Mesendoderm (in vitro differentiated cells): Measurements from ENCODE around the gene SRL.

Experiments used
- DNase-seq: peaks from one replicate; pipeline ENCODE4 v3.0.0; 2013
- H2AK5ac ChIP-seq: 2 replicates; pipeline ENCODE4 v1.6.1; 2013; ENCODE audit warnings: low read length, inconsistent platforms
- H2BK120ac ChIP-seq: 2 replicates; pipeline ENCODE4 v1.6.1; 2013; ENCODE audit warnings: low read depth, mild to moderate bottlenecking, low read length, moderate library complexity, mixed read lengths
- H2BK15ac ChIP-seq: replicated peaks from 2 replicates; pipeline ENCODE4 v1.6.1; 2013; ENCODE audit warnings: low read depth, mild to moderate bottlenecking, moderate library complexity
- H2BK5ac ChIP-seq: 2 replicates; pipeline ENCODE4 v1.6.1; 2013; ENCODE audit warnings: low read length, inconsistent platforms
- H3K18ac ChIP-seq: 2 replicates; pipeline ENCODE4 v1.6.1; 2013; ENCODE audit warnings: mild to moderate bottlenecking, low read length, mixed read lengths
- H3K23ac ChIP-seq: one replicate; pipeline ENCODE4 v1.6.1; 2013; ENCODE audit warnings: low read length
- H3K27ac ChIP-seq: 2 replicates; pipeline ENCODE4 v1.5.1; 2013; ENCODE audit warnings: low read depth, mild to moderate bottlenecking, inconsistent platforms, low read length, moderate library complexity
- H3K27me3 ChIP-seq: 2 replicates; pipeline ENCODE4 v1.6.1; 2013; ENCODE audit warnings: low read length, control low read depth, mild to moderate bottlenecking, inconsistent platforms; ENCODE audit not compliant: insufficient read depth, poor library complexity
- H3K36me3 ChIP-seq: 2 replicates; pipeline ENCODE4 v1.6.1; 2013; ENCODE audit warnings: low read length, inconsistent platforms; ENCODE audit not compliant: control insufficient read depth, insufficient read depth
- H3K4ac ChIP-seq: one replicate; pipeline ENCODE4 v1.6.1; 2013; ENCODE audit warnings: low read depth, mild to moderate bottlenecking, low read length, moderate library complexity
- H3K4me1 ChIP-seq: 2 replicates; pipeline ENCODE4 v1.6.1; 2013; ENCODE audit warnings: low read depth, low read length, inconsistent platforms; ENCODE audit not compliant: control insufficient read depth
- H3K4me2 ChIP-seq: 2 replicates; pipeline ENCODE4 v1.6.1; 2013; ENCODE audit warnings: low read length
- H3K4me3 ChIP-seq: 2 replicates; pipeline ENCODE4 v1.5.1; 2013; ENCODE audit warnings: mild to moderate bottlenecking, low read length
- H3K56ac ChIP-seq: one replicate; pipeline ENCODE4 v1.6.1; 2013; ENCODE audit warnings: low read length
- H3K79me1 ChIP-seq: 2 replicates; pipeline ENCODE4 v1.6.1; 2013; ENCODE audit warnings: low read length, inconsistent platforms
- H3K79me2 ChIP-seq: 2 replicates; pipeline ENCODE4 v1.6.1; 2013; ENCODE audit warnings: mild to moderate bottlenecking, low read length; ENCODE audit not compliant: control insufficient read depth, insufficient read depth
- H3K9ac ChIP-seq: 2 replicates; pipeline ENCODE4 v1.6.1; 2013; ENCODE audit warnings: low read length, inconsistent platforms
- H4K5ac ChIP-seq: one replicate; pipeline ENCODE4 v1.6.1; 2013; ENCODE audit warnings: low read length
- H4K8ac ChIP-seq: one replicate; pipeline ENCODE4 v1.6.1; 2013; ENCODE audit warnings: low read depth, mild to moderate bottlenecking, control low read depth, low read length, moderate library complexity
- WGBS: extraction: QIAGEN DNeasy Blood & Tissue Kit; methylation state at CpG from one replicate; pipeline ENCODE4 v1.1.7; 2013; ENCODE audit warnings: low lambda C conversion rate, missing lambda C conversion rate; ENCODE audit not compliant: insufficient coverage; ENCODE audit errors: extremely low coverage; 5-methylcytosine and 5-hydroxymethylcytosine counted together

The SRL gene

DNA sequence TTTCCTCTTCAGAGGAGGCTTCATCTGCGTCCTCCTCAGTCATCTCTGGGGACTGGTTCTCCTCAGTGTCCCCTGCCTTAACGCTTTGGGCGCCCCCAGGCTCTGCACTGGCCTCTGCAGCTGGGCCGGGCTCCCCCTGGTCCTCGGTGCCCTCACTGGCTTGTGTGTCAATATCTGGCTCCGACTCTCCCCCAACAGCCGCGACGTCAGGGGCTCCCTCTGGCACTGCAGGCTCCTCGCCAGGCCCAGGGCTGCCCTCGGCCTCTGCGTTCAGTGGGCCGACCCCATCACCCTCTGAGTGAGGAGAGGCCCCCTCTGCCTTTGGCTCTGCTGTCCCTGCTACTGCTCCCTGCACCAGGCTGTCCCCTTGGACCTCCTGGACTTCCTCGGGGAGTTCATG is 34.7 kb downstream of the SRL start:
- WGBS: no CpG with 5 or more reads among the region's 14 CpGs
- Histone ChIP-seq H3K18ac (no peak overlapping the region), H3K36me3 (no peaks in the 10 kb centered on the region), H3K4me1 (no peaks in the 10 kb centered on the region), H3K79me1 (no peaks in the 10 kb centered on the region), H3K9ac (no peak overlapping the region), H3K23ac (no peak overlapping the region), H2AK5ac (no peak overlapping the region), H4K8ac (no peak overlapping the region), H2BK15ac (no peak overlapping the region), H3K56ac (no peak overlapping the region), H3K4me3 (no peak overlapping the region), H3K79me2 (no peaks in the 10 kb centered on the region), H2BK5ac (no peak overlapping the region), H3K4ac (no peak overlapping the region), H3K27ac (no peak overlapping the region), H2BK120ac (no peak overlapping the region), H3K4me2 (no peak overlapping the region), H4K5ac (no peak overlapping the region), H3K27me3 (no peaks in the 10 kb centered on the region)
- DNase-seq: no peak

DNA sequence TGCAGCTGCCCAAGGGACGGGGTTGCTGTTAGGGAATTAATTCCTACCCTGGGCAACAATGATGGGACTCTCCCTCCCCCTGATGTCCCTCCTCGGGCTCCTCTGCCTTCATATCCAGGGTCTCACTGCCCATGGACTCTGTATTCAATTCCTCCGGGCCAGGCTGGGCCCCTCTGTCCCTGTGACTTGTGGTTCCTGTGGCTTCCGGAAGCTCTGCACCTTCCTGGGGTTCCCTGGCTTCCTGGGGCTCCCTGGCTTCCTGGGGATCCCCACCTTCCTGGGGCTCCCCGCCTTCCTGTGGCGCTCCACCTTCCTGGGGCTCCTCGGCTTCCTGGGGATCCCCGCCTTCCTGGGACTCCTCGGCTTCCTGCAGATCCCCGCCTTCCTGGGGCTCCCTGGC is 35.2 kb downstream of the SRL start:
- no peak overlapping the region for H2BK120ac ChIP-seq
- no peak overlapping the region for H3K9ac ChIP-seq
- no peak overlapping the region for H4K5ac ChIP-seq
- no peak overlapping the region for H2BK15ac ChIP-seq
- no peaks in the 10 kb centered on the region for H3K79me1 ChIP-seq
- H3K23ac ChIP-seq: no peak overlapping the region
- H3K56ac ChIP-seq: no peak overlapping the region
- no peak overlapping the region for H2AK5ac ChIP-seq
- H3K4me1 ChIP-seq: no peaks in the 10 kb centered on the region
- no peak overlapping the region for H3K4ac ChIP-seq
- no peak overlapping the region for H3K4me3 ChIP-seq
- DNase-seq: no peak
- H3K18ac ChIP-seq: no peak overlapping the region
- H3K79me2 ChIP-seq: no peaks in the 10 kb centered on the region
- H3K4me2 ChIP-seq: no peak overlapping the region
- no peak overlapping the region for H4K8ac ChIP-seq
- no peaks in the 10 kb centered on the region for H3K27me3 ChIP-seq
- no CpG with 5 or more reads among the region's 10 CpGs for WGBS
- no peak overlapping the region for H3K27ac ChIP-seq
- no peak overlapping the region for H2BK5ac ChIP-seq
- H3K36me3 ChIP-seq: no peaks in the 10 kb centered on the region

DNA sequence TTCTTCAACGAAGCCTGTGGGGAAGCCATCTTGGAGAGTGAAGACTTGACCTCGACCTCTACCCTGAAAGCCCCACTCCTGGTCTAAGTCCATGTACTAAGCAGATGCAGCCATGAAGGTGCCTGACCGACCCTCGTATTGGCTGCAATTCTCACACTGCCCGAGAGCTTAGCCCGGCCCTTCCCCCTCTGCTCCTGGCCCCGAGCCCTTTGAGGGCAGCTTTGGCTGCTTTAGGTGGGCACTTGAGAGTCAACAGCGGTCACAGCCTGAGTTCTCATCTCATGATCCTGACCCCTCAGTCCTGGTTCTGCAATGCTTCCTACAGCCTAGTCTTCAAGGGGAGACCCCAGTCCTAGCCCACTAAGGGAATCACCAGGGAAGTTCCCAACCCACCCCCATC is 35.9 kb downstream of the SRL start:
- Histone ChIP-seq H3K18ac (no peak overlapping the region), H3K79me1 (no peaks in the 10 kb centered on the region), H3K4ac (no peak overlapping the region), H2BK5ac (no peak overlapping the region), H4K5ac (no peak overlapping the region), H3K4me1 (no peaks in the 10 kb centered on the region), H2AK5ac (no peak overlapping the region), H3K79me2 (no peaks in the 10 kb centered on the region), H3K27me3 (no peaks in the 10 kb centered on the region), H2BK15ac (no peak overlapping the region), H3K4me2 (no peak overlapping the region), H3K9ac (no peak overlapping the region), H3K23ac (no peak overlapping the region), H3K27ac (no peak overlapping the region), H3K36me3 (no peaks in the 10 kb centered on the region), H4K8ac (no peak overlapping the region), H3K4me3 (no peak overlapping the region), H2BK120ac (no peak overlapping the region), H3K56ac (no peak overlapping the region)
- WGBS: no CpG with 5 or more reads among the region's 8 CpGs
- no peak for DNase-seq

DNA sequence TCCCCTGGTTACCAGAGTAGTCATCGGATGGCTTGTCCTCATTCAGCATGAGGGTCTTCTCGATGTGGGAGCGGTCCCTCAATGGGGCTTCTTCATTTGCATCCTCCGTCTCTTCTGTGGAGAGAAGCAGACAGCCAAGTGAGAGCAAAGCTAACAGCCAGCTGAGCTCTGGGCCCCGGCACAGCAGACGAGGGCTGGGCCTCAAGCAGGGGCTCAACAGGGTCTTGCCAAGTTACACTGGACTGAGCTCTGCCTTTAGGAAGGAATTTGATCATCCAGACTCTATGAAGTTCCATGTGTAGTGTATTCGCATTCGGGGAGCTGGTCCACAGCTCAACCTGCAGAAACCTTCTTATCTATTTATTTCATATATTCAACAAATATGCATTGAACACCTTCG is 37.4 kb downstream of the SRL start:
- no peak overlapping the region for H3K9ac ChIP-seq
- WGBS: no CpG with 5 or more reads among the region's 9 CpGs
- no peak overlapping the region for H3K27ac ChIP-seq
- no peaks in the 10 kb centered on the region for H3K27me3 ChIP-seq
- H4K8ac ChIP-seq: no peak overlapping the region
- DNase-seq: no peak
- H2BK5ac ChIP-seq: no peak overlapping the region
- H3K4me1 ChIP-seq: peaks cover 3% of the 10 kb centered on the region
- H3K18ac ChIP-seq: no peak overlapping the region
- no peak overlapping the region for H2AK5ac ChIP-seq
- no peak overlapping the region for H2BK120ac ChIP-seq
- H2BK15ac ChIP-seq: no peak overlapping the region
- H4K5ac ChIP-seq: no peak overlapping the region
- no peak overlapping the region for H3K4me3 ChIP-seq
- H3K23ac ChIP-seq: no peak overlapping the region
- no peaks in the 10 kb centered on the region for H3K79me1 ChIP-seq
- H3K4ac ChIP-seq: no peak overlapping the region
- H3K4me2 ChIP-seq: no peak overlapping the region
- H3K36me3 ChIP-seq: no peaks in the 10 kb centered on the region
- no peaks in the 10 kb centered on the region for H3K79me2 ChIP-seq
- H3K56ac ChIP-seq: no peak overlapping the region

DNA sequence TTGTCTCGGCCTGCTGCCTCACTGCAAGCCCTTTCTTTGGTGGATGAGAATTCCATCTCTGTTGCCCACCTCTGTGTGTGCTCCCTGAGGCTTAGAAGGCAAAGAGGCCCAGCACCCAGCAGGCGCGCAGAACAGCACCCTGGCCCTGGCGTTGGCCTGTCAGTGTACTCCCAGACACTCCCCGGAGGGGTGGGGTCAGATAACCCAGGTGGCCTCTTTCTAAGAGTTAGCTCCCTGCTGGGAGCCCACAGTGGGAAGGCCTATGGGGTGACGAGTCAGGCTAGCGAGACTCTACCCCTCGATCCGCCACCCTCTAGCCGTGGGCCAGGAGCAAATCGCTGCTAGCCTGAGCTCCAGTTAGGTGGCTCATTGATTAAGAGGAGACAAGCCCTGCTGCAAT is 38.1 kb downstream of the SRL start:
- no peak overlapping the region for H3K4me3 ChIP-seq
- no CpG with 5 or more reads among the region's 11 CpGs for WGBS
- no peak overlapping the region for H2BK15ac ChIP-seq

DNA sequence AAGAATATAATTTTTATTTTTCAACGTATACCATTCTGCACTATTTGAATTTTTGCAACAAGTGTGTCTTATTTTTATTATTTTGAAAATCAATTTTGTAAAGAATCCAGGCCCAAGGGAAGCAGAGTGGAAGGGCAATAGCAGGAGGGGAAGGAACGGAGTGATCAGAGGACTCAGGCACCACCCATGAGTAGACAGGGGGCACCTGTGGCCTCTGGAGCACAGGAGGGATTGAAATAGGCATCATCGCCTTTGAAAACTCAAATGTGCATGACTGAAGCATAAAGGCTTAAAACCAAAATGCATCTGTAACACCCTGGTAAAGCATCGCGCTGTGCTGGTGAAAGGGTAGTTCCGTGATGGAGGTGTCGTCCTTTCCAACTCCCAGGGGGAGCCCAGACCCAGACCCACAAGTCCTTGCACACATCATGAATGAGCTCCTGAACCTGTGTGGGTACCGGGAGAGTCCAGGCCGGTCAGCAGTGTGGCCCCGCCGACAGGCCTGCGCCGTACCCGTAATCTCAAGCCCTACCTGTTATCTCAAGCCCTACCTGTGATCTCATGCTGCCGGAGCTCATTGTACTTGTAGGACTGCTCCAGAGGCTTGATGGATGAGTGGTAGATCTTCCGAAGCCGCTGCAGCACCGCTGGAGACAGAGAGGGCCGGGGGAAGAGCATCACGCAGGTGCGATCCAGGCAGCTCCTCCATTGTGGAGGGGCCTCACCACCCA is 39.1 kb downstream of the SRL start:
- Histone ChIP-seq H3K23ac (no peak overlapping the region), H3K27me3 (no peaks in the 10 kb centered on the region), H3K4ac (no peak overlapping the region), H3K79me2 (no peaks in the 10 kb centered on the region), H3K79me1 (no peaks in the 10 kb centered on the region), H3K27ac (no peak overlapping the region), H3K56ac (no peak overlapping the region), H3K4me2 (no peak overlapping the region), H2BK5ac (no peak overlapping the region), H4K5ac (no peak overlapping the region), H3K36me3 (no peaks in the 10 kb centered on the region), H2AK5ac (no peak overlapping the region), H2BK15ac (no peak overlapping the region), H3K4me1 (peaks cover 3% of the 10 kb centered on the region), H4K8ac (no peak overlapping the region), H2BK120ac (no peak overlapping the region), H3K18ac (no peak overlapping the region), H3K4me3 (no peak overlapping the region), H3K9ac (no peak overlapping the region)
- no CpG with 5 or more reads among the region's 21 CpGs for WGBS
- no peak for DNase-seq

More for the DNA sequence above, 38.1 kb downstream of the SRL start:
- Histone ChIP-seq H3K23ac (no peak overlapping the region), H4K8ac (no peak overlapping the region), H3K79me1 (no peaks in the 10 kb centered on the region), H4K5ac (no peak overlapping the region), H3K79me2 (no peaks in the 10 kb centered on the region), H3K36me3 (no peaks in the 10 kb centered on the region), H3K4ac (no peak overlapping the region), H3K27ac (no peak overlapping the region), H2BK120ac (no peak overlapping the region), H2AK5ac (no peak overlapping the region), H3K4me2 (no peak overlapping the region), H3K56ac (no peak overlapping the region), H3K9ac (no peak overlapping the region), H3K18ac (no peak overlapping the region), H2BK5ac (no peak overlapping the region), H3K4me1 (peaks cover 3% of the 10 kb centered on the region), H3K27me3 (no peaks in the 10 kb centered on the region)
- no peak for DNase-seq
